Gastroesophageal sphincter (tissue), 4 donors: ENCODE results near the gene KLHDC3. TPM values are rescaled to one million over a fixed set of nuclear protein-coding genes. Genes with fewer than 3 reads are reported as not detected.
A peak's percentile ranks its signal among the peaks of the same experiment; 100 is the strongest.

Experiments
- ATAC-seq: fragments of 150-250 bp; one replicate; pipeline ENCODE4 v1.9.1; 2016; ENCODE audit warnings: mild to moderate bottlenecking, moderate library complexity
- H3K27ac ChIP-seq, 4 donors: fragments of 200-600 bp; sonication (generic) in 3 of 4; 1 replicate in 3 of 4; 2 replicates in 1 of 4; pipeline ENCODE4 v1.5.1; 2016 to 2019
- H3K27me3 ChIP-seq: fragments of 200-600 bp; sonication (generic); one replicate; pipeline ENCODE4 v1.5.1; 2019
- H3K36me3 ChIP-seq, 2 donors: fragments of 200-600 bp; sonication (generic); one replicate each; pipeline ENCODE4 v1.5.1; 2019; ENCODE audit warnings: control low read depth in 1 of 2
- H3K4me1 ChIP-seq, 3 donors: fragments of 200-600 bp; sonication (generic); 1 replicate in 2 of 3; 2 replicates in 1 of 3; pipeline ENCODE4 v1.5.1; 2016 to 2019; ENCODE audit warnings: control low read depth in 2 of 3
- H3K4me3 ChIP-seq, 2 donors: fragments of 200-600 bp; sonication (generic); one replicate each; pipeline ENCODE4 v1.5.1; 2019; ENCODE audit warnings: mild to moderate bottlenecking in 1 of 2, moderate library complexity in 1 of 2
- H3K9me3 ChIP-seq, 3 donors: fragments of 200-600 bp; sonication (generic); one replicate each; pipeline ENCODE4 v1.5.1; 2017 to 2019; ENCODE audit warnings: control low read depth in 2 of 3
- CTCF ChIP-seq, 4 experiments: fragments of 200-600 bp in 2 of 4; fragments of 450-650 bp in 2 of 4; sonication (generic) in 1 of 4; IDR thresholded peaks; one replicate each; pipeline ENCODE4 v1.5.1; 2017 to 2019; ENCODE audit warnings: antibody characterized with exemption in 4 of 4, mild to moderate bottlenecking in 2 of 4, moderate library complexity in 2 of 4
- EP300 ChIP-seq: sonication (generic); formaldehyde crosslinking; IDR thresholded peaks from one replicate; pipeline ENCODE4 v1.6.1; 2017; ENCODE audit warnings: antibody characterized with exemption, mild to moderate bottlenecking
- POLR2A ChIP-seq, 2 donors: fragments of 450-650 bp; IDR thresholded peaks; one replicate each; pipeline ENCODE4 v1.6.1; 2017; ENCODE audit warnings: antibody characterized with exemption in 2 of 2, mild to moderate bottlenecking in 2 of 2, moderate library complexity in 1 of 2
- POLR2AphosphoS5 ChIP-seq: sonication (generic); formaldehyde crosslinking; IDR thresholded peaks from one replicate; pipeline ENCODE4 v1.6.1; 2017; ENCODE audit warnings: antibody characterized with exemption
- WGBS, 2 donors: methylation state at CpG; one replicate each; pipeline ENCODE4 v1.1.5; 2018; ENCODE audit warnings: low coverage in 1 of 2; 5-methylcytosine and 5-hydroxymethylcytosine counted together
- total RNA-seq, 4 donors: library from RNA; depleted of rRNA; stranded (reverse); fragments of >200 nt; gene quantifications; one replicate each; pipeline ENCODE4 v1.1.0, GENCODE V29; 2016

KLHDC3 gene
- total RNA-seq, 4 donors from 2014 or later, result 96.9 to 145 (median 129) TPM

- H3K36me3 ChIP-seq, result no peaks in the 10 kb centered on the region
- no peak for ATAC-seq
- peaks cover 0 to 60% (median 31%) of the 10 kb centered on the region in 3 donors for H3K4me1 ChIP-seq
- H3K4me3 ChIP-seq, result no peak overlapping the region
- WGBS, 2 donors, result 79 to 89% methylated on average over 4 to 5 of the region's 5 CpGs
- no peak overlapping the region for H3K27ac ChIP-seq
- TF ChIP-seq EP300 (no peak), CTCF (IDR thresholded peaks at IDR 0.05) (no peak), POLR2A (IDR thresholded peaks at IDR 0.05) (no peak), POLR2AphosphoS5 (no peak)
- no peaks in the 10 kb centered on the region for H3K9me3 ChIP-seq
- no peaks in the 10 kb centered on the region for H3K27me3 ChIP-seq
Observed at GRCh38 chr6:42981836-42982235, 32.2 kb upstream of the KLHDC3 start.

GRCh38 chr6:42984001-42984923 is 29.8 kb upstream of the KLHDC3 start, which contains the start of gene PPP2R5D:
TSS of gene PPP2R5D (plus strand) at chr6:42984570. CDS start at chr6:42984678, 108 bp downstream.
- 0 to 2% methylated on average over 13 to 34 of the region's 59 CpGs for WGBS, 2 donors
- Histone ChIP-seq H3K36me3 (peaks cover 0 to 6% of the 10 kb centered on the region in 2 donors), H3K4me1 (peaks cover 0 to 66% (median 44%) of the 10 kb centered on the region in 3 donors), H3K27ac (peak within 1 kb of the TSS; percentile 80 to 94 (median 88)), H3K9me3 (no peaks in the 10 kb centered on the region), H3K4me3 (peak within 1 kb of the TSS; percentile 68 to 70), H3K27me3 (no peaks in the 10 kb centered on the region)
- ATAC-seq, result peak; percentile 98
- TF ChIP-seq POLR2A (IDR thresholded peaks at IDR 0.05) (peak; percentile 42 to 58), EP300 (no peak), POLR2AphosphoS5 (peak; percentile 57), CTCF (IDR thresholded peaks at IDR 0.05) (peak in 2 of 4 experiments; percentile 32 to 34)

- ATAC-seq, result no peak
- no peaks in the 10 kb centered on the region for H3K27me3 ChIP-seq
- H3K4me3 ChIP-seq, result peak overlapping the region; percentile 68 to 70
- H3K4me1 ChIP-seq, result peaks cover 0 to 59% (median 40%) of the 10 kb centered on the region in 3 donors
- no peak for TF ChIP-seq EP300
- TF ChIP-seq POLR2A (IDR thresholded peaks at IDR 0.05), result no peak
- no peak for TF ChIP-seq CTCF (IDR thresholded peaks at IDR 0.05)
- no peak for TF ChIP-seq POLR2AphosphoS5
- no peaks in the 10 kb centered on the region for H3K9me3 ChIP-seq
- H3K27ac ChIP-seq, result peak overlapping the region; percentile 80 to 94 (median 88)
- peaks cover 0 to 13% of the 10 kb centered on the region in 2 donors for H3K36me3 ChIP-seq
- WGBS, 2 donors, result 3 to 23% methylated on average over 2 to 6 of the region's 13 CpGs
Observed at GRCh38 chr6:42984924-42985475, 29.0 kb upstream of the KLHDC3 start.

- no peak for TF ChIP-seq EP300
- no peak for TF ChIP-seq POLR2A (IDR thresholded peaks at IDR 0.05)
- no peak for TF ChIP-seq POLR2AphosphoS5
- no peak for TF ChIP-seq CTCF (IDR thresholded peaks at IDR 0.05)
- no peak overlapping the region for H3K4me3 ChIP-seq
- 80 to 83% methylated on average over 1 to 4 of the region's 5 CpGs for WGBS, 2 donors
- no peak overlapping the region for H3K27ac ChIP-seq
- peaks cover 0 to 38% of the 10 kb centered on the region in 2 donors for H3K36me3 ChIP-seq
- peaks cover 0 to 55% (median 38%) of the 10 kb centered on the region in 3 donors for H3K4me1 ChIP-seq
- H3K27me3 ChIP-seq, result no peaks in the 10 kb centered on the region
- ATAC-seq, result no peak
- H3K9me3 ChIP-seq, result no peaks in the 10 kb centered on the region
Observed at GRCh38 chr6:42987533-42988451, 26.3 kb upstream of the KLHDC3 start.
